GM19193 (cell line): ENCODE results near the gene FSIP2.

ENCODE experiments used
- POLR2A ChIP-seq: IDR thresholded peaks from 4 replicates; pipeline ENCODE4 v1.6.1; 2011; ENCODE audit not compliant: insufficient read depth, insufficient read length; ENCODE audit errors: extremely low read depth

Gene FSIP2

GRCh38 chr2:185793532-185794345 is 55.1 kb downstream of the FSIP2 start:
- TF ChIP-seq POLR2A = no peak

DNA sequence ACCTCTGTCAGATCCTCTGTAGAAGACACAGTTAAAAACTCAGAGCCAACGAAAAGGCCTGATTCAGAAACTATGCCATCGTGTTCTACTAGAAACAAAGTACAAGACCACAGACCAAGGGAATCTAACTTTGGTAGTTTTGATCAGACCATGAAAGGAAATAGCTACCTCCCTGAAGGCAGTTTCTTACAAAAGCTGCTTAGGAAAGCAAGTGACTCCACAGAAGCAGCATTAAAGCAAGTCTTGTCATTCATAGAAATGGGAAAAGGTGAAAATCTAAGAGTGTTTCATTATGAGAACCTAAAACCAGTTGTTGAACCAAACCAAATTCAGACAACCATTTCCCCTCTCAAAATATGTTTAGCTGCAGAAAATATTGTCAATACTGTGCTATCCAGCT is 58.2 kb downstream of the FSIP2 start:
- no peak for TF ChIP-seq POLR2A

GRCh38 chr2:185802926-185803325 is 64.3 kb downstream of the FSIP2 start:
- TF ChIP-seq POLR2A = no peak

GRCh38 chr2:185806783-185807182 is 68.2 kb downstream of the FSIP2 start:
- TF ChIP-seq POLR2A = no peak

GRCh38 chr2:185807351-185807750 is 68.7 kb downstream of the FSIP2 start:
- no peak for TF ChIP-seq POLR2A

DNA sequence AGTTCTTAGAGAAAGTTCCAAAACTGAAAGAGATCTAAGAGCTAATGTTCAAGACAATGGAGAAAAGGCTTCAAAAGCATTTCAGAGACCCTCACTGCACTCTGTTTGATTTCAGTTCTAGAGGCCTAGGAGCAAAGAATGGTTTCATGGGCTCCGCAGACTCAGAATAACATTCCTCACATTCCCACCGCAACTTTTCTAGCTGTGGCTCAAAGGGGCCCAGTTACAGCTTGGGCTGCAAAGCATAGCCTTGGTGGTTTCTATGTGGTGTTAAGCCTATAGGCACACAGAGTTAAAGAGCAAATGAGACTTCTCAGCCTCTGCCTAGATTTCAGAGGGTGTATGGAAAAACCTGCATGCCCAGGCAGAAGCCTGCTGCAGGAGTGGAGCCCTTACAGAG is 73.0 kb downstream of the FSIP2 start:
- no peak for TF ChIP-seq POLR2A

GRCh38 chr2:185813707-185814106 is 75.1 kb downstream of the FSIP2 start:
- no peak for TF ChIP-seq POLR2A

DNA sequence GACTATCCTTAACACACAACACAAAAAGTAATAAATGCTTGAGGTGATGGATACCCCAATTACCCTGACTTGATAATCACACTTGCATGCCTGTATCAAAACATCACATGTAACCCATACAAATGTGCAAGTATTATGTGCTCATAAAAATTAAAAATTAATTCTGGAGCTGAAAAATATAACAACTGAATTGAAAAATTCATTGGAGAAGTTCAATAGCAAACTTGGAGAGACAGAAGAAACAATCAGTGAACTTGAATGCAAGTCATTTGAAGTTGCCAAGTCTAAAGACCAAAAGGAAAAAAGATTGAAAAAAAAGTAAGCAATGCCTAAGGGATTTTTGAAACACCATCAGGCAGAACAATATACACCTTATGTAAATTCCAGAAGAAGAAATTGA is 79.4 kb downstream of the FSIP2 start:
- no peak for TF ChIP-seq POLR2A

- TF ChIP-seq POLR2A = no peak
Observed at GRCh38 chr2:185821467-185821866, 82.9 kb downstream of the FSIP2 start.

DNA sequence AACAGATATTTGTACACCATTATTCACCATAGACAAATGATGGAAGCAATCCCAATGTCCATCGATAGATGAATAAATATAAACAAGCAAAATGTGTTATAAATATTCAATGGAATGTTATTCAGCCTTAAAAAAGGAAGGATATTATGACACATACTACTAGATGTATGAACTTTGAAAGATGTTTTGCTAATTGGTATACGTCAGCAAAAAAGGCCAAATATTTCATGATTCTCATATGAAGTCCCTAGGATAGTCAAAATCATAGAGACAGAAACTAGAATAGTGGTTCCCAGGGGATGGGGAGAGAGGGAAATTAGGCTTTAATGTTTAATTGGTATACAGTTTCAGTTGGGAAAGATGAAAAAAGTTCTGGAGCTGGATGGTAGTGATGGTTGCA is 85.2 kb downstream of the FSIP2 start:
- TF ChIP-seq POLR2A = no peak

GRCh38 chr2:185825557-185825956 is 87.0 kb downstream of the FSIP2 start:
- no peak for TF ChIP-seq POLR2A

DNA sequence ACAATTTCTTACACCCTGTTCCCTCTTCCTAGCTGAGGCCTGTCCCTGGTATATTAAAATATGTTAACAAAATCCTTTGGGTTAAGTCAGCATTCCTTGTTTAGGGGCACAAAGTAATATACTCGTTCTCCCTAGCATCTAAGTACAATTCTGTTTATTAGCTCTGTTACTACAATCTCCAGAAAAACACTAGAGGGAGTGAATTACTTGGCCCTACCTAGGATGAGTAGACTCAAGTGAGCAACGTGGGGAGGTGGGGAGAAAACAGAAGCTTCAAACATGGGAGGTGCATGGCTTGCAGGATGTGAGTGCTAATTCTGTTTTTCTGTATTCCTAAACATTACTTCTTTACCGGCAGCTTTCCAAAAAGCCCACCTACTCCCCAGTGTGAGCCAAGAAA is 89.7 kb downstream of the FSIP2 start:
- TF ChIP-seq POLR2A = no peak

GRCh38 chr2:185833864-185834263 is 95.3 kb downstream of the FSIP2 start:
- TF ChIP-seq POLR2A = no peak

- TF ChIP-seq POLR2A = no peak
Observed at GRCh38 chr2:185835974-185836373, 97.4 kb downstream of the FSIP2 start.

DNA sequence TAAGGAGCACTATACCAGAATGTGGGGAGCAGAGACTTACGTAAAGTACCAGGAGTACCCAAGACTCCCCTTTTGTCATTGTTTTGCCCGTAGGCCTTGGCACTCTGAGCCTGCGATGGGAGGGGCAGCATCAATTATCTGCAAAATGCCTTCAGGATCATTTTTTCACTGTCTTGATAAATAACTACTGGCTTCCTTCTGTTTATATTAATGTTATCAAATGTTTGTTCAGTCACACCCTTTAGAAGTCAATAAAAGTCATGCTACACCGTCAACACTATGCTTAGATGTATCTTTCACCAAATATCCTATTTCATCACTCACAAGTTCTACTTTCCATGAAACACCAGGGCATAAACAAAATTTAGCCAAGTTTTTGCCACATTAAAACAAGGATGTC is 116.3 kb downstream of the FSIP2 start:
- no peak for TF ChIP-seq POLR2A

GRCh38 chr2:185857691-185858090 is 119.1 kb downstream of the FSIP2 start:
- no peak for TF ChIP-seq POLR2A

DNA sequence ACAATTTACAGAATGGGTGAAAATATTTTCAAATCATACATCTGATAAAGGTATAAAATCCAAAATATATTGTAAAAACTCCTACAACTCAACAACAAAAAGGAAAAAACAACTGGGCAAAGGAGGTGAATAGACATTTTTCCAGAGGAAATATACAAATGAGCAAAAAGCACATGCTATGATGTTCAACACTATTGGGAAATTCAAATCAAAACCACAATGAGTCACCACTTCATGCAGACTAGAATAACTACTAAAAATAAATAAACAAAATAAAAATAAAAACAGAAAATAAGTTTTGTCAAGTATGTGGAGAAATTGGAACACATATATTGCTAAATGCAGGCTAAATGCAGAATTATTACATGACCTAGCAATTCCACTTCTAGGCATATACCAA is 120.9 kb downstream of the FSIP2 start:
- no peak for TF ChIP-seq POLR2A
